Esophagus (tissue), 2 donors: Measurements from ENCODE around the gene TP63. TPM values are rescaled to one million over a fixed set of nuclear protein-coding genes. Genes with fewer than 3 reads are reported as not detected.
"Not testable (repeated sequence)": the region's sequence is repeated elsewhere in the genome, so short reads cannot be mapped to it uniquely, and the experiment has no call there.

Experiments
- H3K27ac ChIP-seq, 2 donors: one replicate each; pipeline ENCODE4 v1.5.1; 2013; ENCODE audit warnings: low read depth in 2 of 2, mild to moderate bottlenecking in 2 of 2, inconsistent platforms in 1 of 2, low read length in 1 of 2, moderate library complexity in 1 of 2
- H3K27me3 ChIP-seq, 2 donors: one replicate each; pipeline ENCODE4 v1.6.1; 2013; ENCODE audit warnings: low read length in 2 of 2, control low read depth in 1 of 2, mild to moderate bottlenecking in 1 of 2; ENCODE audit not compliant: insufficient read depth in 2 of 2, control insufficient read depth in 1 of 2
- H3K36me3 ChIP-seq, 2 donors: one replicate each; pipeline ENCODE4 v1.6.1; 2013; ENCODE audit warnings: low read length in 1 of 2; ENCODE audit not compliant: control insufficient read depth in 2 of 2, insufficient read depth in 2 of 2
- H3K4me1 ChIP-seq, 2 donors: one replicate each; pipeline ENCODE4 v1.6.1; 2013; ENCODE audit warnings: low read length in 1 of 2; ENCODE audit not compliant: control insufficient read depth in 2 of 2, insufficient read depth in 2 of 2
- H3K4me3 ChIP-seq, 2 donors: one replicate each; pipeline ENCODE4 v1.5.1; 2013; ENCODE audit warnings: low read length in 2 of 2, mild to moderate bottlenecking in 2 of 2, low read depth in 1 of 2, moderate library complexity in 1 of 2
- H3K9me3 ChIP-seq, 2 donors: one replicate each; pipeline ENCODE4 v1.6.1; 2013; ENCODE audit warnings: mild to moderate bottlenecking in 2 of 2, low read depth in 1 of 2, low read length in 1 of 2, moderate library complexity in 1 of 2; ENCODE audit not compliant: control insufficient read depth in 2 of 2, insufficient read depth in 1 of 2
- WGBS, 2 donors: extraction: QIAGEN DNeasy Blood & Tissue Kit; methylation state at CpG; one replicate each; pipeline ENCODE4 v1.1.7; 2013; 5-methylcytosine and 5-hydroxymethylcytosine counted together
- polyA plus RNA-seq, 2 donors: library from polyadenylated mRNA; stranded (reverse); fragments of 200-250 nt; gene quantifications; one replicate each; pipeline ENCODE4 v1.2.3, GENCODE V29; 2013
- donor health status: healthy with polysubstance abuse.
- donor health status: Bipolar disorder and iron deficiency.

TP63 gene
- polyA plus RNA-seq, 2 donors: 37.8 to 57.2 TPM

GRCh38 chr3:189596078-189596979 is 34.9 kb upstream of the TP63 start:
- H3K4me1 ChIP-seq: not testable (repeated sequence)

GRCh38 chr3:189597918-189598317 is 33.3 kb upstream of the TP63 start:
- Histone ChIP-seq H3K9me3 (no peaks in the 10 kb centered on the region), H3K27ac (no peak overlapping the region), H3K4me3 (no peak overlapping the region), H3K27me3 (no peaks in the 10 kb centered on the region), H3K36me3 (no peaks in the 10 kb centered on the region), H3K4me1 (no peaks in the 10 kb centered on the region)
- 81 to 84% methylated on average over 2 of the region's 2 CpGs for WGBS, 2 donors

More at GRCh38 chr3:189596078-189596979, 34.9 kb upstream of the TP63 start:
- 93 to 97% methylated on average over 38 to 45 of the region's 45 CpGs for WGBS, 2 donors
- not testable (repeated sequence) for H3K4me3 ChIP-seq, H3K9me3 ChIP-seq, H3K27ac ChIP-seq, H3K36me3 ChIP-seq, H3K27me3 ChIP-seq

GRCh38 chr3:189598530-189599225 is 32.5 kb upstream of the TP63 start:
- 84 to 85% methylated on average over 6 of the region's 6 CpGs for WGBS, 2 donors
- Histone ChIP-seq H3K9me3 (no peaks in the 10 kb centered on the region), H3K4me3 (no peak overlapping the region), H3K4me1 (no peaks in the 10 kb centered on the region), H3K27ac (no peak overlapping the region), H3K27me3 (no peaks in the 10 kb centered on the region), H3K36me3 (no peaks in the 10 kb centered on the region)

GRCh38 chr3:189602471-189602870 is 28.7 kb upstream of the TP63 start:
- no peaks in the 10 kb centered on the region for H3K27me3 ChIP-seq
- no peak overlapping the region for H3K27ac ChIP-seq
- H3K4me1 ChIP-seq: no peaks in the 10 kb centered on the region
- no peaks in the 10 kb centered on the region for H3K36me3 ChIP-seq
- H3K9me3 ChIP-seq: no peaks in the 10 kb centered on the region
- 93% methylated on average over 5 of the region's 5 CpGs for WGBS, 2 donors
- no peak overlapping the region for H3K4me3 ChIP-seq

GRCh38 chr3:189605717-189606116 is 25.5 kb upstream of the TP63 start:
- no peaks in the 10 kb centered on the region for H3K9me3 ChIP-seq
- no peaks in the 10 kb centered on the region for H3K27me3 ChIP-seq
- H3K36me3 ChIP-seq: no peaks in the 10 kb centered on the region
- H3K4me1 ChIP-seq: no peaks in the 10 kb centered on the region
- no peak overlapping the region for H3K4me3 ChIP-seq
- H3K27ac ChIP-seq: no peak overlapping the region
- WGBS, 2 donors: 94 to 95% methylated on average over 2 of the region's 2 CpGs

GRCh38 chr3:189606774-189607173 is 24.4 kb upstream of the TP63 start:
- Histone ChIP-seq H3K9me3 (no peaks in the 10 kb centered on the region), H3K27ac (no peak overlapping the region), H3K4me1 (no peaks in the 10 kb centered on the region), H3K27me3 (no peaks in the 10 kb centered on the region), H3K36me3 (no peaks in the 10 kb centered on the region), H3K4me3 (no peak overlapping the region)
- 92 to 93% methylated on average over 4 of the region's 4 CpGs for WGBS, 2 donors

GRCh38 chr3:189612641-189613040 is 18.5 kb upstream of the TP63 start:
- 37 to 40% methylated on average over 2 of the region's 2 CpGs for WGBS, 2 donors
- not testable (repeated sequence) for H3K4me1 ChIP-seq, H3K9me3 ChIP-seq, H3K27ac ChIP-seq, H3K27me3 ChIP-seq, H3K36me3 ChIP-seq, H3K4me3 ChIP-seq

GRCh38 chr3:189613122-189613521 is 18.1 kb upstream of the TP63 start:
- no peak overlapping the region for H3K4me3 ChIP-seq
- H3K9me3 ChIP-seq: peaks cover 0 to 3% of the 10 kb centered on the region in 2 donors
- no peaks in the 10 kb centered on the region for H3K27me3 ChIP-seq
- no peaks in the 10 kb centered on the region for H3K36me3 ChIP-seq
- no peak overlapping the region for H3K27ac ChIP-seq
- WGBS, 2 donors: 88 to 89% methylated on average over 1 of the region's 1 CpG
- H3K4me1 ChIP-seq: no peaks in the 10 kb centered on the region

GRCh38 chr3:189621948-189622603 is 9.1 kb upstream of the TP63 start:
- H3K27me3 ChIP-seq: no peaks in the 10 kb centered on the region
- H3K27ac ChIP-seq: no peak overlapping the region
- no peak overlapping the region for H3K4me3 ChIP-seq
- WGBS, 2 donors: 80 to 88% methylated on average over 9 of the region's 9 CpGs
- H3K4me1 ChIP-seq: no peaks in the 10 kb centered on the region
- no peaks in the 10 kb centered on the region for H3K9me3 ChIP-seq
- H3K36me3 ChIP-seq: no peaks in the 10 kb centered on the region
